GM21576 (cell line): Measurements from ENCODE around the gene FAM181A.
A peak's percentile ranks its signal among the peaks of the same experiment; 100 is the strongest.

Source experiments
- ATAC-seq: cut with Tn5 transposase; IDR thresholded peaks from one replicate; pipeline ENCODE4 v1.9.1; 2021; ENCODE audit warnings: mild to moderate bottlenecking, moderate library complexity; ENCODE audit not compliant: unreplicated experiment

Gene FAM181A

DNA sequence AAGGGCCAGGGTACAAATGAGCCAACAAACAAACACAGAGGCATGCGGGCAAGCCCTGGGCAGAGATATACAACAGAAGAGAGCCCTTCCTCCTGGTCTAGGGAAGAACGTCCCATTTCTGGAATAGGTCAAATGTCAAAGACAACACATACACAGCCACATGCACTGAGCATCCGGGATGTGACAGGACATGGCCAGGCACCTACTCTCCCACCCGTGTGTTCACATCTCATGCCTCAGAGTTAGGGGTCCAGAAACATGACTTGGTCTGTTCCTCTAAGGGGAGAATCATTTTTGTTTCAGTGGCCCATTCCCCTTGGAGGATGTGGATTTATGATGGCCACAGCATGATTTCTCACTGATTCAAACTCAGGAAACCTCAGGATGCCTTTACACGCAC is 50.0 kb downstream of the FAM181A start:
- ATAC-seq = no peak

DNA sequence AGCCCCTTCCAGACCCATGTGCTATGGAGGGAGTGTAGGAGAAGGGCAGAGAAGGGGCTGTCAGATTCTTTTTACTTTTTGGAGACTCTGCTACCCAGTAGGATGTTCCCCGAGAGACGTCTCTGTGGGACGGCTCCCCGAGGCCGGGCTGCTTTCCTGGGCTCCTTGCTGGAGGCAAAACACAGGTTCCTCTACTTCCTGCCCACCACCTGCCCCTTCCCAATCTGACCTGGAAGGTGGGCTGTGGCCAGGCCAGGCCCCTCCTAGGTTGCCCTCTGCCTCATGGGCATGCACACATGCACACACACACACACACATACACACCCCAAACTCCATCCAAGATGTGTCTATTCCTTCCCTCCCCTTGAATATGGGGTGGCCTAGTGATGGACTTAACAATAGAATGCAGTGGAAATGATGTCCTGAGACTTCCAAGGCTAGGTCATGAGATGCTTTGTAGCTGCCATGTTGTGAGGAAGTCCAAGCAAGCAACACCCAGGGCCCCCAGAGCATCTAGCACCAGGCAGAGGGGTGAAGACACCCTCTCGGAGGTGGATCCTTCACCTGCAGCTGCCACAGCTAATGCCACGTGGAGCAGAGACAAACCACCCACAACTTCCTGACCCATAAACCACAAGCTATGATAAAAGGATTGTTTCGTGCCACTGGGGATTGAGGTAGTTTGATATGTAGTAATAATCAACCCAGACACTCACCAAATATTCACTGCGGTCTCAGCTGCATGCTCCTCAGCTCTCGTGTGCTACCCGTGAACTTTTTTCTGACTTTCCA is 50.8 kb downstream of the FAM181A start:
- ATAC-seq = peak; percentile 35

GRCh38 chr14:93978735-93979134 is 51.6 kb downstream of the FAM181A start:
- no peak for ATAC-seq
